Measurements from ENCODE around the gene TRIML1.

Gene TRIML1

DNA sequence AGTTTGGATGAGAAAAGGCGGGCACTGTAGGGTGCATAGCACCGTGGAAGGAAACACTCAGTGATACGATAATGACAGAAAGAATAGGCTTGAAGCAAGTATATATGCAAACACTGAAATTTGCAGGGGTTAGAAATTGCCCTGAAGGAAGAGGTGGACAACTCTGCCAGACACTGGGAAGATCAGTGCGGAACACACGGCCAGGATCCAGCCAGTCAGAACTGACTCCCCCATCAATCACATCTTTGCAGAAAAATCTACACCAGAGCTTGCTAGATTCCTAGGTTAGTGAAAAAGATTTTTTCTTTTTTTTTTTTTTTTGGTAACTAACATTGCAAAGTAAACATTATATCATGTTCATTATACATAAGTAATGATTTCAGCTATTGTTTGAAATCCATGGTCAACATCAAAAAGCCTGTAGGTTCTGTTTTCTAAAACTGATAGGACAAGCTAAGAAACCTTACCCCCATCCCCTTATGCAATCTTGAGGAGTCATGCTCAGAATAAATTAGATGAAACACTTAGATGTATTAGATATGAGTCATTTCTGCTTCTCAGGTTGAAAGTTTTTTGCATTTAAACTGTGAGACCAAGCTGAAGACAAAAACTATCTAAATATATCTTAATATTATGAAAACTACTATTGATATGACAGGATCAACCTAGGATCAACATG lies 38.9 kb downstream of the TRIML1 start:
- H3K4me3 ChIP-seq (ENCODE audit: low read depth in 1 of 2, low read length in 2 of 2), result no peak overlapping the region
- H2AFZ ChIP-seq (ENCODE audit: low read depth, low read length), result no peak overlapping the region
- H3K79me2 ChIP-seq (ENCODE audit: insufficient read depth, low read length), result no peaks in the 10 kb centered on the region
- H4K20me1 ChIP-seq (ENCODE audit: insufficient read depth, low read length), result no peaks in the 10 kb centered on the region
- no peak overlapping the region for H3K4me2 ChIP-seq (ENCODE audit: insufficient read depth, low read length)
- ATAC-seq (ENCODE audit: insufficient read depth, low read depth) (no peak), DNase-seq (no peak)
- H3K36me3 ChIP-seq (ENCODE audit: insufficient read depth, low read length), result no peaks in the 10 kb centered on the region
- no peak overlapping the region for H3K27ac ChIP-seq (ENCODE audit: low read length)
- no peak overlapping the region for H3K9ac ChIP-seq (ENCODE audit: low read depth, low read length)
- H3K9me3 ChIP-seq (ENCODE audit: insufficient read depth, low read length, severe bottlenecking), result peaks cover 9% of the 10 kb centered on the region
- H3K4me1 ChIP-seq (ENCODE audit: insufficient read depth, low read length), result no peaks in the 10 kb centered on the region
- TF ChIP-seq, protein P1, sequence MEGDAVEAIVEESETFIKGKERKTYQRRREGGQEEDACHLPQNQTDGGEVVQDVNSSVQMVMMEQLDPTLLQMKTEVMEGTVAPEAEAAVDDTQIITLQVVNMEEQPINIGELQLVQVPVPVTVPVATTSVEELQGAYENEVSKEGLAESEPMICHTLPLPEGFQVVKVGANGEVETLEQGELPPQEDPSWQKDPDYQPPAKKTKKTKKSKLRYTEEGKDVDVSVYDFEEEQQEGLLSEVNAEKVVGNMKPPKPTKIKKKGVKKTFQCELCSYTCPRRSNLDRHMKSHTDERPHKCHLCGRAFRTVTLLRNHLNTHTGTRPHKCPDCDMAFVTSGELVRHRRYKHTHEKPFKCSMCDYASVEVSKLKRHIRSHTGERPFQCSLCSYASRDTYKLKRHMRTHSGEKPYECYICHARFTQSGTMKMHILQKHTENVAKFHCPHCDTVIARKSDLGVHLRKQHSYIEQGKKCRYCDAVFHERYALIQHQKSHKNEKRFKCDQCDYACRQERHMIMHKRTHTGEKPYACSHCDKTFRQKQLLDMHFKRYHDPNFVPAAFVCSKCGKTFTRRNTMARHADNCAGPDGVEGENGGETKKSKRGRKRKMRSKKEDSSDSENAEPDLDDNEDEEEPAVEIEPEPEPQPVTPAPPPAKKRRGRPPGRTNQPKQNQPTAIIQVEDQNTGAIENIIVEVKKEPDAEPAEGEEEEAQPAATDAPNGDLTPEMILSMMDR (IDR thresholded peaks at IDR 0.05; ENCODE audit: borderline replicate concordance, extremely low read depth, low read length, poor library complexity, severe bottlenecking), result no peak
- TF ChIP-seq EZH2 (IDR thresholded peaks at IDR 0.05; ENCODE audit: borderline replicate concordance, low read depth, low read length, severe bottlenecking), result no peak
- no peaks in the 10 kb centered on the region for H3K27me3 ChIP-seq (ENCODE audit: insufficient read depth, low read length, poor library complexity)

DNA sequence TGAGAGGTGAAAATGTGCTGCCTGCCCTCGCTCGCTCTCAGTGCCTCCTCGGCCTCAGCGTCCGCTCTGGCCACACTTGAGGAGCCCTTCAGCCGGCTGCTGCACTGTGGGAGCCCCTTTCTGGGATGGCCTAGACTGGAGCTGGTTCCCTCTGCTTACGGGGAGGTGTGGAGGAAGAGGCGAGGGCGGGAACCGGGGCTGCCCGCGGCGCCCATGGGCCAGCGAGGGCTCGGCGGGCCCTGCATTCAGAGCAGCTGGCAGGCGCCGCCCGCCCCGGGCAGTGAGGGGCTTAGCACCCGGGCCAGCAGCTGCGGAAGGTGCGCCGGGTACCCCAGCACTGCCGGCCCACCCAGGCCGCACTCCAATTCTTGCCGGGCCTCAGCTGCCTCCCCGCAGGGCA lies 39.6 kb downstream of the TRIML1 start:
- DNase-seq (no peak), ATAC-seq (ENCODE audit: insufficient read depth, low read depth) (no peak)
- TF ChIP-seq, protein P1 (IDR thresholded peaks at IDR 0.05; ENCODE audit: borderline replicate concordance, extremely low read depth, low read length, poor library complexity, severe bottlenecking), result no peak
- Histone ChIP-seq H3K9ac (ENCODE audit: low read depth, low read length) (no peak overlapping the region), H3K9me3 (ENCODE audit: insufficient read depth, low read length, severe bottlenecking) (peaks cover 9% of the 10 kb centered on the region), H3K4me1 (ENCODE audit: insufficient read depth, low read length) (no peaks in the 10 kb centered on the region), H3K79me2 (ENCODE audit: insufficient read depth, low read length) (no peaks in the 10 kb centered on the region), H3K27ac (ENCODE audit: low read length) (no peak overlapping the region), H3K4me3 (ENCODE audit: low read depth in 1 of 2, low read length in 2 of 2) (no peak overlapping the region), H4K20me1 (ENCODE audit: insufficient read depth, low read length) (no peaks in the 10 kb centered on the region), H3K4me2 (ENCODE audit: insufficient read depth, low read length) (no peak overlapping the region), H3K27me3 (ENCODE audit: insufficient read depth, low read length, poor library complexity) (no peaks in the 10 kb centered on the region), H3K36me3 (ENCODE audit: insufficient read depth, low read length) (no peaks in the 10 kb centered on the region), H2AFZ (ENCODE audit: low read depth, low read length) (no peak overlapping the region)

DNA sequence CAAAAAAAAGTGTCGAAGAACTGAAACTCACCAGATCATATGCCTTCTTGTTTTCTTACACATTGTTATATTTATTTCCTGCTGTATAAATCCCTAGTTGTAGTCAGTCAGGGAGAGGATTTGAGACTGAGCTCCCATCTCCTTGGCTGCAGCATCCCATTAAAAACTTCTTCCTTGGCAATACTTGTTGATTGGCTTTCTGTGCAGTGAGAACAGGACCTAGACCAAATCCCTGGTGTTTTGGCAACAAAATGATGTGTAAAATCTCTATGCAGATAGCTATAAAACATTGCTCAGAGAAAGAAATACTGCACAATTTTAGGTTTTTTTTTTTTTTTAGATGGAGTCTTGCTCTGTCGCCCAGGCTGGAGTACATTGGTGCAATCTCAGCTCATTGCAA lies 47.9 kb downstream of the TRIML1 start:
- Histone ChIP-seq H3K4me3 (ENCODE audit: low read depth in 1 of 2, low read length in 2 of 2) (no peak overlapping the region), H3K27me3 (ENCODE audit: insufficient read depth, low read length, poor library complexity) (no peaks in the 10 kb centered on the region), H2AFZ (ENCODE audit: low read depth, low read length) (no peak overlapping the region), H3K4me1 (ENCODE audit: insufficient read depth, low read length) (no peaks in the 10 kb centered on the region), H4K20me1 (ENCODE audit: insufficient read depth, low read length) (no peaks in the 10 kb centered on the region), H3K9me3 (ENCODE audit: insufficient read depth, low read length, severe bottlenecking) (peaks cover 5% of the 10 kb centered on the region), H3K4me2 (ENCODE audit: insufficient read depth, low read length) (no peak overlapping the region), H3K36me3 (ENCODE audit: insufficient read depth, low read length) (no peaks in the 10 kb centered on the region), H3K9ac (ENCODE audit: low read depth, low read length) (no peak overlapping the region), H3K27ac (ENCODE audit: low read length) (no peak overlapping the region), H3K79me2 (ENCODE audit: insufficient read depth, low read length) (no peaks in the 10 kb centered on the region)
- TF ChIP-seq, protein P1 (IDR thresholded peaks at IDR 0.05; ENCODE audit: borderline replicate concordance, extremely low read depth, low read length, poor library complexity, severe bottlenecking), result no peak
- no peak for TF ChIP-seq EZH2 (IDR thresholded peaks at IDR 0.05; ENCODE audit: borderline replicate concordance, low read depth, low read length, severe bottlenecking)
- no peak for DNase-seq
- no peak for ATAC-seq (ENCODE audit: insufficient read depth, low read depth)

Measured in DND-41 (cell line).